Urinary bladder (tissue), 4 donors: ENCODE results near the gene RAC2. TPM values are rescaled to one million over a fixed set of nuclear protein-coding genes. Genes with fewer than 3 reads are reported as not detected.
A peak's percentile ranks its signal among the peaks of the same experiment; 100 is the strongest.

ENCODE experiments used
- DNase-seq: peaks from one replicate; pipeline ENCODE4 v3.0.0-alpha.2; 2015; ENCODE audit errors: extremely low spot score
- H3K27ac ChIP-seq: one replicate; pipeline ENCODE4 v1.5.1; 2013; ENCODE audit warnings: low read depth, mild to moderate bottlenecking, moderate library complexity
- H3K36me3 ChIP-seq: one replicate; pipeline ENCODE4 v1.6.1; 2013; ENCODE audit warnings: mild to moderate bottlenecking, moderate library complexity; ENCODE audit not compliant: insufficient read depth
- H3K4me1 ChIP-seq: one replicate; pipeline ENCODE4 v1.6.1; 2013; ENCODE audit warnings: mild to moderate bottlenecking, moderate library complexity; ENCODE audit not compliant: insufficient read depth
- H3K4me3 ChIP-seq: one replicate; pipeline ENCODE4 v1.5.1; 2013; ENCODE audit warnings: low read depth, low read length
- WGBS: extraction: QIAGEN DNeasy Blood & Tissue Kit; methylation state at CpG from one replicate; pipeline ENCODE4 v1.1.7; 2013; 5-methylcytosine and 5-hydroxymethylcytosine counted together
- polyA plus RNA-seq: library from polyadenylated mRNA; stranded (reverse); fragments of 200-250 nt; gene quantifications from one replicate; pipeline ENCODE4 v1.2.3, GENCODE V29; 2013
- total RNA-seq: library from RNA; depleted of rRNA; stranded (reverse); fragments of >200 nt; gene quantifications from one replicate; pipeline ENCODE4 v1.2.3, GENCODE V29; 2014
- donor health status: healthy with polysubstance abuse.
- donor health status: healthy.

RAC2 gene
- total RNA-seq (3.2 TPM), polyA plus RNA-seq (17.4 TPM)

GRCh38 chr22:37244114-37244921 lies at the start of gene RAC2:
Gene RAC2 (minus strand): TSS chr22:37244269. CDS start chr22:37244148, 121 bp downstream.
- WGBS, result 15% methylated on average over 23 of the region's 23 CpGs
- no peak for DNase-seq
- Histone ChIP-seq H3K36me3 (no peaks in the 10 kb centered on the region), H3K4me1 (no peaks in the 10 kb centered on the region), H3K27ac (no peak within 1 kb of the TSS), H3K4me3 (peak within 1 kb of the TSS; percentile 40)

- Histone ChIP-seq H3K4me3 (no peak overlapping the region), H3K4me1 (no peaks in the 10 kb centered on the region), H3K36me3 (no peaks in the 10 kb centered on the region), H3K27ac (no peak overlapping the region)
- no peak for DNase-seq
- WGBS, result 91% methylated on average over 3 of the region's 3 CpGs
These were observed 49.1 kb upstream of the RAC2 start for GRCh38 chr22:37293172-37293571.

GRCh38 chr22:37292641-37293040 lies 48.6 kb upstream of the RAC2 start:
- Histone ChIP-seq H3K27ac (no peak overlapping the region), H3K4me1 (no peaks in the 10 kb centered on the region), H3K4me3 (no peak overlapping the region), H3K36me3 (no peaks in the 10 kb centered on the region)
- WGBS, result 86% methylated on average over 13 of the region's 13 CpGs
- DNase-seq, result no peak

- no peak overlapping the region for H3K4me3 ChIP-seq
- DNase-seq, result no peak
- 96% methylated on average over 5 of the region's 5 CpGs for WGBS
These were observed 47.7 kb upstream of the RAC2 start for GRCh38 chr22:37291559-37292298.

GRCh38 chr22:37290737-37291136 lies 46.7 kb upstream of the RAC2 start:
- H3K36me3 ChIP-seq, result no peaks in the 10 kb centered on the region
- no peak for DNase-seq
- 41% methylated on average over 7 of the region's 7 CpGs for WGBS
- no peaks in the 10 kb centered on the region for H3K4me1 ChIP-seq
- H3K27ac ChIP-seq, result no peak overlapping the region
- no peak overlapping the region for H3K4me3 ChIP-seq

More at GRCh38 chr22:37291559-37292298, 47.7 kb upstream of the RAC2 start:
- Histone ChIP-seq H3K36me3 (no peaks in the 10 kb centered on the region), H3K27ac (no peak overlapping the region), H3K4me1 (no peaks in the 10 kb centered on the region)

- 91% methylated on average over 7 of the region's 7 CpGs for WGBS
These were observed 45.2 kb upstream of the RAC2 start for GRCh38 chr22:37289156-37289735.

GRCh38 chr22:37288521-37288920 lies 44.5 kb upstream of the RAC2 start:
- WGBS, result 90% methylated on average over 7 of the region's 7 CpGs
- Histone ChIP-seq H3K36me3 (no peaks in the 10 kb centered on the region), H3K4me1 (no peaks in the 10 kb centered on the region), H3K4me3 (no peak overlapping the region), H3K27ac (no peak overlapping the region)
- DNase-seq, result no peak

More at GRCh38 chr22:37289156-37289735, 45.2 kb upstream of the RAC2 start:
- Histone ChIP-seq H3K4me1 (no peaks in the 10 kb centered on the region), H3K27ac (no peak overlapping the region), H3K36me3 (no peaks in the 10 kb centered on the region), H3K4me3 (no peak overlapping the region)
- DNase-seq, result no peak

GRCh38 chr22:37287550-37287951 lies 43.5 kb upstream of the RAC2 start:
- Histone ChIP-seq H3K36me3 (no peaks in the 10 kb centered on the region), H3K4me3 (no peak overlapping the region), H3K27ac (no peak overlapping the region), H3K4me1 (no peaks in the 10 kb centered on the region)
- no peak for DNase-seq
- WGBS, result 79% methylated on average over 10 of the region's 10 CpGs

GRCh38 chr22:37285937-37286336 lies 41.9 kb upstream of the RAC2 start:
- H3K36me3 ChIP-seq, result no peaks in the 10 kb centered on the region
- WGBS, result 85% methylated on average over 10 of the region's 10 CpGs
- DNase-seq, result no peak
- H3K4me1 ChIP-seq, result no peaks in the 10 kb centered on the region
- H3K4me3 ChIP-seq, result no peak overlapping the region
- H3K27ac ChIP-seq, result no peak overlapping the region

GRCh38 chr22:37284805-37285355 lies 40.8 kb upstream of the RAC2 start:
- DNase-seq, result no peak
- 27% methylated on average over 13 of the region's 14 CpGs for WGBS
- H3K27ac ChIP-seq, result no peak overlapping the region
- peak overlapping the region; percentile 13 for H3K4me3 ChIP-seq
- H3K36me3 ChIP-seq, result no peaks in the 10 kb centered on the region
- no peaks in the 10 kb centered on the region for H3K4me1 ChIP-seq

- H3K4me1 ChIP-seq, result no peaks in the 10 kb centered on the region
- WGBS, result 49% methylated on average over 9 of the region's 9 CpGs
- DNase-seq, result no peak
- H3K4me3 ChIP-seq, result peak overlapping the region; percentile 13
- no peaks in the 10 kb centered on the region for H3K36me3 ChIP-seq
- no peak overlapping the region for H3K27ac ChIP-seq
These were observed 40.2 kb upstream of the RAC2 start for GRCh38 chr22:37284126-37284804.

- peak overlapping the region; percentile 13 for H3K4me3 ChIP-seq
- no peak overlapping the region for H3K27ac ChIP-seq
- no peaks in the 10 kb centered on the region for H3K36me3 ChIP-seq
- DNase-seq, result no peak
- no peaks in the 10 kb centered on the region for H3K4me1 ChIP-seq
- WGBS, result 41% methylated on average over 8 of the region's 8 CpGs
These were observed 39.4 kb upstream of the RAC2 start for GRCh38 chr22:37283393-37283937.

- Histone ChIP-seq H3K4me3 (peak within 1 kb of the TSS; percentile 13), H3K4me1 (no peaks in the 10 kb centered on the region), H3K36me3 (no peaks in the 10 kb centered on the region), H3K27ac (no peak within 1 kb of the TSS)
- DNase-seq, result no peak
- WGBS, result 36% methylated on average over 12 of the region's 12 CpGs
These were observed 38.3 kb upstream of the RAC2 start, which contains the start of gene CYTH4 for GRCh38 chr22:37282385-37282677. Gene CYTH4 (plus strand): TSS chr22:37282508. CDS start chr22:37282570, 62 bp downstream.
